Activated CD4-positive, CD25-positive, alpha-beta regulatory T cell treated with anti-CD3 and anti-CD28 coated beads, Interleukin-2, amount 50 U/mL, for 16 hours (primary cell): Measurements from ENCODE around the gene PSMB1.
"Not testable (repeated sequence)": the region's sequence is repeated elsewhere in the genome, so short reads cannot be mapped to it uniquely, and the experiment has no call there.

ENCODE experiments used
- DNase-seq: peaks from one replicate; pipeline ENCODE4 v3.0.0-alpha.2; 2020; ENCODE audit warnings: low read depth, low spot score

Gene PSMB1

GRCh38 chr6:170535004-170535403, 18.1 kb downstream of the PSMB1 start:
- no peak for DNase-seq

- DNase-seq = no peak
These were observed 19.3 kb downstream of the PSMB1 start for GRCh38 chr6:170533792-170534191.

- no peak for DNase-seq
These were observed 20.1 kb downstream of the PSMB1 start for GRCh38 chr6:170532867-170533488.

- peak; percentile 39 for DNase-seq
These were observed 23.2 kb downstream of the PSMB1 start for GRCh38 chr6:170529839-170530469.

- DNase-seq = not testable (repeated sequence)
These were observed 25.1 kb downstream of the PSMB1 start for GRCh38 chr6:170527995-170528394.

- no peak for DNase-seq
These were observed 27.3 kb downstream of the PSMB1 start for GRCh38 chr6:170525795-170526194.

GRCh38 chr6:170524172-170524502, 29.0 kb downstream of the PSMB1 start:
- no peak for DNase-seq

GRCh38 chr6:170523256-170524171, 29.6 kb downstream of the PSMB1 start:
- DNase-seq = no peak

- DNase-seq = no peak
These were observed 30.4 kb downstream of the PSMB1 start for GRCh38 chr6:170522565-170523183.

GRCh38 chr6:170516783-170517616, 36.1 kb downstream of the PSMB1 start:
- DNase-seq = no peak

GRCh38 chr6:170514908-170515307, 38.2 kb downstream of the PSMB1 start:
- no peak for DNase-seq

- DNase-seq = no peak
These were observed 40.9 kb downstream of the PSMB1 start for GRCh38 chr6:170512249-170512648.

GRCh38 chr6:170510631-170511030, 42.5 kb downstream of the PSMB1 start:
- DNase-seq = no peak

- no peak for DNase-seq
These were observed 43.4 kb downstream of the PSMB1 start for GRCh38 chr6:170509723-170510018.

GRCh38 chr6:170508892-170509722, 44.0 kb downstream of the PSMB1 start:
- not testable (repeated sequence) for DNase-seq

- not testable (repeated sequence) for DNase-seq
These were observed 44.8 kb downstream of the PSMB1 start for GRCh38 chr6:170508275-170508674.

- DNase-seq = not testable (repeated sequence)
These were observed 45.4 kb downstream of the PSMB1 start for GRCh38 chr6:170507728-170508127.

- DNase-seq = no peak
These were observed 46.7 kb downstream of the PSMB1 start for GRCh38 chr6:170506446-170506845.

- no peak for DNase-seq
These were observed 47.8 kb downstream of the PSMB1 start for GRCh38 chr6:170505306-170505705.

- DNase-seq = no peak
These were observed 48.6 kb downstream of the PSMB1 start for GRCh38 chr6:170504479-170504878.

GRCh38 chr6:170503414-170503761, 49.7 kb downstream of the PSMB1 start:
- DNase-seq = no peak
